HepG2 (cell line): ENCODE data around the gene ALDH9A1. TPM values are rescaled to one million over a fixed set of nuclear protein-coding genes. Genes with fewer than 3 reads are reported as not detected.
A peak's percentile ranks its signal among the peaks of the same experiment; 100 is the strongest.

Experiments
- GPN1 ChIP-seq: sonication (generic); formaldehyde crosslinking; IDR thresholded peaks from 2 replicates; pipeline ENCODE4 v1.5.1; 2020; ENCODE audit warnings: missing genetic modification reagents, borderline replicate concordance
- GTF3A ChIP-seq: sonication (generic); formaldehyde crosslinking; conservative IDR thresholded peaks from 2 replicates; pipeline ENCODE4 v1.4.0; 2020; ENCODE audit warnings: mild to moderate bottlenecking, missing genetic modification reagents
- HDAC2 ChIP-seq: sonication (generic); formaldehyde crosslinking; IDR thresholded peaks from 2 replicates; pipeline ENCODE4 v1.4.0; 2020; ENCODE audit warnings: missing genetic modification reagents
- HNRNPLL ChIP-seq: fragments of 200-400 bp; formaldehyde crosslinking; IDR thresholded peaks from 2 replicates; pipeline ENCODE4 v1.6.1; 2017; ENCODE audit warnings: mild to moderate bottlenecking, low read depth, low read length; ENCODE audit not compliant: poor library complexity, severe bottlenecking
- IRF2 ChIP-seq: IDR thresholded peaks from 2 replicates; pipeline ENCODE4 v1.6.1; 2018; ENCODE audit warnings: missing genetic modification reagents, missing compliant biosample characterization
- MAFK ChIP-seq, 2 experiments: IDR thresholded peaks in 1 of 2; conservative IDR thresholded peaks in 1 of 2; 2 replicates each; pipeline ENCODE4 v1.6.1; 2011; ENCODE audit warnings: improper control_type of control experiment in 2 of 2, low read length in 2 of 2
- NFKBIZ ChIP-seq: IDR thresholded peaks from 2 replicates; pipeline ENCODE4 v1.6.1; 2018; ENCODE audit warnings: missing genetic modification reagents, missing compliant biosample characterization
- PAF1 ChIP-seq: IDR thresholded peaks from 2 replicates; pipeline ENCODE4 v1.6.1; 2016; ENCODE audit warnings: missing genetic modification reagents, missing compliant biosample characterization
- PHF20 ChIP-seq: sonication (generic); formaldehyde crosslinking; IDR thresholded peaks from 2 replicates; pipeline ENCODE4 v1.5.0; 2020; ENCODE audit warnings: mild to moderate bottlenecking, missing genetic modification reagents
- POLR2AphosphoS2 ChIP-seq: IDR thresholded peaks from 2 replicates; pipeline ENCODE4 v1.6.1; 2011; ENCODE audit warnings: low read depth, low read length, improper control_type of control experiment
- RFX3 ChIP-seq: IDR thresholded peaks from 2 replicates; pipeline ENCODE4 v1.6.1; 2016; ENCODE audit warnings: missing biosample characterization, missing genetic modification reagents
- SALL2 ChIP-seq: sonication (generic); formaldehyde crosslinking; IDR thresholded peaks from 2 replicates; pipeline ENCODE4 v1.8.1; 2023; ENCODE audit warnings: mild to moderate bottlenecking, missing genetic modification reagents, inconsistent platforms
- TFDP2 ChIP-seq: sonication (generic); formaldehyde crosslinking; IDR thresholded peaks from 2 replicates; pipeline ENCODE4 v1.4.0; 2020; ENCODE audit warnings: missing genetic modification reagents
- ZNF138 ChIP-seq: sonication (generic); formaldehyde crosslinking; IDR thresholded peaks from 2 replicates; pipeline ENCODE4 v1.5.0; 2020; ENCODE audit warnings: mild to moderate bottlenecking, low read depth, missing genetic modification reagents
- ZNF225 ChIP-seq: sonication (generic); formaldehyde crosslinking; IDR thresholded peaks from 2 replicates; pipeline ENCODE4 v1.4.0; 2020; ENCODE audit warnings: mild to moderate bottlenecking, missing genetic modification reagents
- ZNF235 ChIP-seq: sonication (generic); formaldehyde crosslinking; IDR thresholded peaks from 2 replicates; pipeline ENCODE4 v1.8.1; 2023; ENCODE audit warnings: mild to moderate bottlenecking, missing genetic modification reagents, borderline replicate concordance
- ZNF264 ChIP-seq: sonication (generic); formaldehyde crosslinking; IDR thresholded peaks from 2 replicates; pipeline ENCODE4 v1.4.0; 2020; ENCODE audit warnings: missing genetic modification reagents
- ZNF501 ChIP-seq: sonication (generic); formaldehyde crosslinking; IDR thresholded peaks from 2 replicates; pipeline ENCODE4 v1.5.1; 2020; ENCODE audit warnings: mild to moderate bottlenecking, moderate library complexity, missing genetic modification reagents
- ZNF510 ChIP-seq: sonication (generic); formaldehyde crosslinking; IDR thresholded peaks from 2 replicates; pipeline ENCODE4 v1.4.0; 2020; ENCODE audit warnings: low read depth, mild to moderate bottlenecking, missing genetic modification reagents
- ZNF550 ChIP-seq: sonication (generic); formaldehyde crosslinking; IDR thresholded peaks from 2 replicates; pipeline ENCODE4 v1.4.0; 2020; ENCODE audit warnings: mild to moderate bottlenecking, missing genetic modification reagents, borderline replicate concordance
- ZNF552 ChIP-seq: sonication (generic); formaldehyde crosslinking; IDR thresholded peaks from 2 replicates; pipeline ENCODE4 v1.9.0; 2022; ENCODE audit warnings: missing genetic modification reagents, mild to moderate bottlenecking, borderline replicate concordance
- ZNF598 ChIP-seq: sonication (generic); formaldehyde crosslinking; IDR thresholded peaks from 2 replicates; pipeline ENCODE4 v1.5.1; 2020; ENCODE audit warnings: mild to moderate bottlenecking, missing genetic modification reagents, borderline replicate concordance
- polyA plus RNA-seq, 8 experiments: library from polyadenylated mRNA; depleted of rRNA in 3 of 8; stranded (reverse) in 7 of 8; unstranded in 1 of 8; fragments of >200 nt; fragmentation: Illumina TruSeq in 4 of 8; extraction: Trizol in 4 of 8; gene quantifications; 2 replicates each; pipeline versions ENCODE4 v1.2.1 to v1.2.3, GENCODE V29; 2011 to 2016; ENCODE audit warnings: low read depth in 4 of 8, missing spikeins in 1 of 8, mixed read lengths in 1 of 8; ENCODE audit not compliant: insufficient read depth in 1 of 8
- total RNA-seq, 5 experiments: library from RNA; depleted of rRNA; stranded (reverse); fragments of >200 nt; fragmentation: Illumina TruSeq; extraction: Trizol; gene quantifications; 2 replicates each; pipeline ENCODE4 v1.2.3, GENCODE V29; 2016; ENCODE audit warnings: low read depth in 1 of 5
- TF ChIP-seq, protein P1 (sequence below): sonication (generic); formaldehyde crosslinking; IDR thresholded peaks from 2 replicates; pipeline ENCODE4 v1.4.0; 2020; ENCODE audit warnings: missing genetic modification reagents

ALDH9A1 gene
- total and polyA plus RNA-seq, 2 of the 13 experiments (the other 11 are each of a cell fraction or from before 2014, with no cell fraction given): 27.5 to 38.5 TPM

GRCh38 chr1:165630629-165631341 lies 67.6 kb downstream of the ALDH9A1 start, which contains the start of gene MGST3 (continued):
- peak; percentile 94 for TF ChIP-seq TFDP2 (CRISPR knock-in tag)
- TF ChIP-seq POLR2AphosphoS2: no peak
- TF ChIP-seq RFX3 (CRISPR knock-in tag): no peak
- no peak for TF ChIP-seq PAF1 (CRISPR knock-in tag)
- TF ChIP-seq ZNF138 (CRISPR knock-in tag): no peak; the same call in 1 of the 2 replicates
- peak; percentile 74 for TF ChIP-seq ZNF552 (CRISPR knock-in tag)
- TF ChIP-seq, protein P1, sequence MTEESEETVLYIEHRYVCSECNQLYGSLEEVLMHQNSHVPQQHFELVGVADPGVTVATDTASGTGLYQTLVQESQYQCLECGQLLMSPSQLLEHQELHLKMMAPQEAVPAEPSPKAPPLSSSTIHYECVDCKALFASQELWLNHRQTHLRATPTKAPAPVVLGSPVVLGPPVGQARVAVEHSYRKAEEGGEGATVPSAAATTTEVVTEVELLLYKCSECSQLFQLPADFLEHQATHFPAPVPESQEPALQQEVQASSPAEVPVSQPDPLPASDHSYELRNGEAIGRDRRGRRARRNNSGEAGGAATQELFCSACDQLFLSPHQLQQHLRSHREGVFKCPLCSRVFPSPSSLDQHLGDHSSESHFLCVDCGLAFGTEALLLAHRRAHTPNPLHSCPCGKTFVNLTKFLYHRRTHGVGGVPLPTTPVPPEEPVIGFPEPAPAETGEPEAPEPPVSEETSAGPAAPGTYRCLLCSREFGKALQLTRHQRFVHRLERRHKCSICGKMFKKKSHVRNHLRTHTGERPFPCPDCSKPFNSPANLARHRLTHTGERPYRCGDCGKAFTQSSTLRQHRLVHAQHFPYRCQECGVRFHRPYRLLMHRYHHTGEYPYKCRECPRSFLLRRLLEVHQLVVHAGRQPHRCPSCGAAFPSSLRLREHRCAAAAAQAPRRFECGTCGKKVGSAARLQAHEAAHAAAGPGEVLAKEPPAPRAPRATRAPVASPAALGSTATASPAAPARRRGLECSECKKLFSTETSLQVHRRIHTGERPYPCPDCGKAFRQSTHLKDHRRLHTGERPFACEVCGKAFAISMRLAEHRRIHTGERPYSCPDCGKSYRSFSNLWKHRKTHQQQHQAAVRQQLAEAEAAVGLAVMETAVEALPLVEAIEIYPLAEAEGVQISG (CRISPR knock-in tag): peak; percentile 60; the same call in 1 of the 2 replicates
- no peak; the same call in 1 of the 2 replicates for TF ChIP-seq ZNF225
- TF ChIP-seq ZNF510: no peak
- TF ChIP-seq GPN1 (CRISPR knock-in tag): no peak
- TF ChIP-seq ZNF235 (CRISPR knock-in tag): no peak
- 0 out of 2 replicates have a peak, but pooled peaks have one; percentile 36 for TF ChIP-seq IRF2 (CRISPR knock-in tag)
- TF ChIP-seq SALL2 (CRISPR knock-in tag): no peak; the same call in 1 of the 2 replicates
- peak; percentile 59 for TF ChIP-seq ZNF501 (CRISPR knock-in tag)
- no peak for TF ChIP-seq GTF3A (CRISPR knock-in tag)
- TF ChIP-seq MAFK (conservative IDR thresholded peaks at IDR 0.05 in 1 of 2, IDR thresholded peaks at IDR 0.05 in 1 of 2; ENCODE audit: low read length in 2 of 2): peak in 1 of 2 experiments; percentile 24; a peak in 1 of 4 replicates
- TF ChIP-seq HDAC2 (CRISPR knock-in tag): peak; percentile 72
- peak; percentile 64; the same call in 1 of the 2 replicates for TF ChIP-seq ZNF598 (CRISPR knock-in tag)
- 0 out of 2 replicates have a peak, but pooled peaks have one; percentile 11 for TF ChIP-seq NFKBIZ
- TF ChIP-seq HNRNPLL: peak; percentile 77
- no peak for TF ChIP-seq ZNF550 (CRISPR knock-in tag)
- TF ChIP-seq ZNF264: peak; percentile 59; the same call in 1 of the 2 replicates
- TF ChIP-seq PHF20: peak; percentile 75
